GM18868 (cell line): ENCODE data around the gene AKAP1.

ENCODE experiments used
- ATAC-seq: cut with Tn5 transposase; IDR thresholded peaks from one replicate; pipeline ENCODE4 v1.9.1; 2021; ENCODE audit warnings: mild to moderate bottlenecking, moderate library complexity; ENCODE audit not compliant: unreplicated experiment

AKAP1 gene

GRCh38 chr17:57160624-57161023, 75.6 kb downstream of the AKAP1 start:
- no peak for ATAC-seq

GRCh38 chr17:57164814-57165213, 79.8 kb downstream of the AKAP1 start:
- no peak for ATAC-seq

GRCh38 chr17:57165754-57166153, 80.7 kb downstream of the AKAP1 start:
- no peak for ATAC-seq

GRCh38 chr17:57166803-57167202, 81.8 kb downstream of the AKAP1 start:
- ATAC-seq, result no peak

GRCh38 chr17:57168695-57169094, 83.6 kb downstream of the AKAP1 start:
- ATAC-seq, result no peak

- no peak for ATAC-seq
Observed at GRCh38 chr17:57170866-57171265, 85.8 kb downstream of the AKAP1 start.
